Heart right ventricle (tissue), 16 donors: ENCODE measurements around the gene CAMK1D. TPM values are rescaled to one million over a fixed set of nuclear protein-coding genes. Genes with fewer than 3 reads are reported as not detected.
A peak's percentile ranks its signal among the peaks of the same experiment; 100 is the strongest.

Source experiments
- ATAC-seq, 8 donors: fragments of 200-7000 bp; cut with Tn5 transposase; one replicate each; pipeline ENCODE4 v1.9.1; 2020; ENCODE audit warnings: mild to moderate bottlenecking in 8 of 8, moderate library complexity in 8 of 8, moderate number of reproducible peaks in 1 of 8
- DNase-seq, 2 donors: peaks; one replicate each; pipeline ENCODE4 v3.0.0-alpha.2; 2020
- H3K27ac ChIP-seq, 10 donors: fragments of 200-600 bp; sonication (generic) in 2 of 10; one replicate each; pipeline versions ENCODE4 v1.5.0 to v1.8.0; 2020 to 2022; ENCODE audit warnings: mild to moderate bottlenecking in 3 of 10
- H3K27me3 ChIP-seq, 7 donors: fragments of 200-600 bp; one replicate each; pipeline ENCODE4 v1.8.0; 2021 to 2022; ENCODE audit warnings: mild to moderate bottlenecking in 2 of 7
- H3K36me3 ChIP-seq, 9 donors: fragments of 200-600 bp; sonication (generic) in 1 of 9; one replicate each; pipeline versions ENCODE4 v1.5.0 to v1.8.0; 2020 to 2022; ENCODE audit warnings: mild to moderate bottlenecking in 2 of 9
- H3K4me1 ChIP-seq, 9 donors: fragments of 200-600 bp; sonication (generic) in 1 of 9; one replicate each; pipeline versions ENCODE4 v1.5.0 to v1.8.0; 2020 to 2022; ENCODE audit warnings: mild to moderate bottlenecking in 4 of 9
- H3K4me3 ChIP-seq, 10 donors: fragments of 200-600 bp; sonication (generic) in 2 of 10; one replicate each; pipeline versions ENCODE4 v1.5.0 to v1.8.0; 2020 to 2022; ENCODE audit warnings: mild to moderate bottlenecking in 7 of 10, moderate library complexity in 2 of 10
- H3K9me3 ChIP-seq, 11 donors: fragments of 200-600 bp in 10 of 11; sonication (generic) in 2 of 11; one replicate each; pipeline versions ENCODE4 v1.5.0 to v1.8.0; 2013 to 2022; ENCODE audit warnings: mild to moderate bottlenecking in 2 of 11, control low read depth in 1 of 11, moderate library complexity in 1 of 11
- WGBS, 2 donors: extraction: QIAGEN DNeasy Blood & Tissue Kit; methylation state at CpG; one replicate each; pipeline ENCODE4 v1.1.7; 2013; ENCODE audit warnings: inconsistent platforms in 1 of 2; 5-methylcytosine and 5-hydroxymethylcytosine counted together
- intact Hi-C, 10 donors: fragments of 100-400 bp; cut with DNase I; formaldehyde crosslinking; loops; one replicate each; pipeline versions ENCODE4 v1.11.1 to v1.14.2; 2022
- polyA plus RNA-seq, 2 donors: library from polyadenylated mRNA; stranded (reverse); fragments of 200-250 nt; gene quantifications; one replicate each; pipeline ENCODE4 v1.2.3, GENCODE V29; 2013
- total RNA-seq, 10 donors: library from RNA; stranded (reverse); fragmentation: NEBNext Ultra II Directional in 3 of 10; extraction: Animal tissue kit (Norgen Biotek cat#: 25700) in 3 of 10; gene quantifications; one replicate each; pipeline versions ENCODE4 v1.2.1 to v1.2.4, GENCODE V29; 2021 to 2023
- TF ChIP-seq, protein P1 (sequence below), 9 donors: fragments of 200-600 bp; sonication (generic) in 2 of 9; IDR thresholded peaks; one replicate each; pipeline versions ENCODE4 v1.5.0 to v1.8.0; 2021 to 2022; ENCODE audit warnings: antibody characterized with exemption in 9 of 9, mild to moderate bottlenecking in 5 of 9, moderate library complexity in 1 of 9
- donor health status: Arrhythmogenic right ventricular cardiomyopathy.
- donor health status: ischemic (EF 13 %, LVEDD 7.1; RV severe dilation, severe dysfunction).
- donor health status: healthy with polysubstance abuse.
- donor health status: DM: no; HTN: yes; CAD: no.
- donor health status: DM: no; HTN: no; CAD: no.
- donor health status: ischemic (EF 25% LVEDD 6.9; RV normal size, moderate dysfunction).
- donor health status: ischemic (EF 25% LVEDD 5.7; RV mildly dilated, moderate dysfunction).
- donor health status: healthy.
- donor health status: DM: yes; HTN: yes; CAD: no.
- donor health status: Ischemic cardiomyopathy.
- donor health status: ischemic (EF 35%, LVEDD 5.7; RV mildly dilated, moderate dysfunction).
- donor health status: nonischemic (EF 11% LVEDD 7.7; RV severe dilation, severe dysfunction).
- donor health status: DM: yes; HTN: yes; CAD: no.
- donor health status: PGD.
- donor health status: ischemic (EF 29% LVEDD 5.4; RV normal size, mild dysfunction).
- donor health status: nonischemic (EF 23%, LVEDD 6.1; RV moderate dilation, normal function).

The CAMK1D gene
- total and polyA plus RNA-seq, 12 donors = 1.3 to 17.7 (median 2.6) TPM

DNA sequence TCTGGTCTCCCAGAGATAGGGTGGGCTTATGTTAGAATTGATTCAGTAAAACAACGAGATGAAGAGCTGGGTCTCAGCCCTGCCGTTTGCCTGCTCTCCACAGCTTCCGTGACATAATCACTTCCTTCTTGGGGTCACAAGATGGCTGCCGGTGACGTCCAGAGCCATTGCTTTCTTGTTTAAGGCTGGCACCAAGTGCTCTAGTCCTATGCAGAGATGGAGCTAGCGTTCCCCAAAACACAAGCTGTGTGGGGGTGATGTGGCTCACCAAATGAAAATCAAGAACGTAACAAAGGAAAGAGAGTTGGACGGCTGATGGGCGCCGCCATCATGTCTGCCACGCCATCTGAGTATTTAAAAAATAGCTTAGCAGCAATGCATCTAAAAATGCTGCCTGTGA, 296.1 kb downstream of the CAMK1D start:
- intact Hi-C loops = no loop called here
- WGBS, 2 donors = 90 to 91% methylated on average over 11 of the region's 11 CpGs
- Histone ChIP-seq H3K36me3 (no peaks in the 10 kb centered on the region), H3K9me3 (no peaks in the 10 kb centered on the region), H3K4me3 (no peak overlapping the region), H3K27ac (no peak overlapping the region), H3K27me3 (peaks cover 0 to 20% (median 0%) of the 10 kb centered on the region in 7 donors), H3K4me1 (no peaks in the 10 kb centered on the region)
- DNase-seq = no peak
- TF ChIP-seq, protein P1, sequence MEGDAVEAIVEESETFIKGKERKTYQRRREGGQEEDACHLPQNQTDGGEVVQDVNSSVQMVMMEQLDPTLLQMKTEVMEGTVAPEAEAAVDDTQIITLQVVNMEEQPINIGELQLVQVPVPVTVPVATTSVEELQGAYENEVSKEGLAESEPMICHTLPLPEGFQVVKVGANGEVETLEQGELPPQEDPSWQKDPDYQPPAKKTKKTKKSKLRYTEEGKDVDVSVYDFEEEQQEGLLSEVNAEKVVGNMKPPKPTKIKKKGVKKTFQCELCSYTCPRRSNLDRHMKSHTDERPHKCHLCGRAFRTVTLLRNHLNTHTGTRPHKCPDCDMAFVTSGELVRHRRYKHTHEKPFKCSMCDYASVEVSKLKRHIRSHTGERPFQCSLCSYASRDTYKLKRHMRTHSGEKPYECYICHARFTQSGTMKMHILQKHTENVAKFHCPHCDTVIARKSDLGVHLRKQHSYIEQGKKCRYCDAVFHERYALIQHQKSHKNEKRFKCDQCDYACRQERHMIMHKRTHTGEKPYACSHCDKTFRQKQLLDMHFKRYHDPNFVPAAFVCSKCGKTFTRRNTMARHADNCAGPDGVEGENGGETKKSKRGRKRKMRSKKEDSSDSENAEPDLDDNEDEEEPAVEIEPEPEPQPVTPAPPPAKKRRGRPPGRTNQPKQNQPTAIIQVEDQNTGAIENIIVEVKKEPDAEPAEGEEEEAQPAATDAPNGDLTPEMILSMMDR (IDR thresholded peaks at IDR 0.05) = no peak
- no peak for ATAC-seq

DNA sequence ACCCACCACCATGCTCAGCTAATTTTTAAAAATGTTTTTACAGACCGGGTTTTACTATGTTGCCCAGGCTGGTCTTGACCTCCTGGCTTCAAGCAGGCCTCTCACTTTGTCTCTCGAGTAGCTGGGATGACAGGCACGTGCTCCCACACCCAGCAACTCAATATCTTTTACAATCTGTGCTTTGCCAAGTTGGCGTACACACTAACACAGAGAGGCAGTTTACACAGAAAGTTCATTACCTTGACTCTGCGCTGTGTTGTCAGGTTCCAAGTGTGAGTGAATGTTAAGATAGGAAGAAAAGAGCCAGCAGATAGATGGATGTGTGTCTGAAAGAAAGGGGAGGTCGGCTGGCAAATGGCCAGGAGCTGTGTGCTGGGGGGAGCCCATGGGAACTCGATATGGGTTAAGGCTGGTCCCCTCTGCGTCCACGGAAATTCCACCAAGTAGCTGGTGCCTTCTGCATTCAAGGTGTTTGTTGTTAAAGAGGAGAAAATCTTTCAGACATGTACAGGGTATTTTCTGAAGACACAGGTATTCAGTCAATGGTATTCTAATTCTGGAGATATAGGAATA, 299.8 kb downstream of the CAMK1D start:
- 41 to 44% methylated on average over 9 of the region's 9 CpGs for WGBS, 2 donors
- TF ChIP-seq, protein P1 (IDR thresholded peaks at IDR 0.05) = no peak
- no peak for ATAC-seq
- H3K36me3 ChIP-seq = no peaks in the 10 kb centered on the region
- H3K9me3 ChIP-seq = peaks cover 0 to 9% (median 5%) of the 10 kb centered on the region in 11 donors
- H3K4me1 ChIP-seq = no peaks in the 10 kb centered on the region
- intact Hi-C loops = no loop called here
- no peak overlapping the region for H3K4me3 ChIP-seq
- no peak for DNase-seq
- peaks cover 0 to 21% (median 0%) of the 10 kb centered on the region in 7 donors for H3K27me3 ChIP-seq
- H3K27ac ChIP-seq = no peak overlapping the region

DNA sequence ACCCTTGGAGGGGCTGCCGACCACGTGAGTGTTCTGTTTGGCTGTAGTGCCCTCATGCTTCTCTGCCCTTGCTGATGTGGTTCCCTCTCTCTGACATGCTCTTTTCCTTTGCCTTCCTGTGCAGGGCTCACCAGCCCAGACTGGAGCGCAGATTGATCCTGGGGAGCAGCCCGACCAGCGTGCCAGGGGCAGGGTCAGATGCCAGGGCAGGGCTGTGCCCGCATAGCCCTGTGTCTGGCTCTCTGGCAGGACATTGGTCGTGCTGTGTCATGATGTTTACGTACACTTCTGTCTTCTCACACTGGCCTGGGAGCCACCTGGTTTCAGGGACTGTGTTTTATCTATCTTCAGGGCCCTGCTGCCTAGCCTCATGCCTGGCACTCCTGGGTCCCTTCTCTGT, 300.8 kb downstream of the CAMK1D start:
- no peak overlapping the region for H3K27ac ChIP-seq
- H3K4me1 ChIP-seq = no peaks in the 10 kb centered on the region
- WGBS, 2 donors = 70 to 73% methylated on average over 8 of the region's 8 CpGs
- ATAC-seq (peak in 1 of 8 donors; percentile 33), DNase-seq (no peak)
- H3K9me3 ChIP-seq = peaks cover 0 to 19% (median 5%) of the 10 kb centered on the region in 11 donors
- no peaks in the 10 kb centered on the region for H3K36me3 ChIP-seq
- intact Hi-C loops = no loop called here
- no peak overlapping the region for H3K4me3 ChIP-seq
- TF ChIP-seq, protein P1 (IDR thresholded peaks at IDR 0.05) = no peak
- H3K27me3 ChIP-seq = peaks cover 0 to 21% (median 0%) of the 10 kb centered on the region in 7 donors

DNA sequence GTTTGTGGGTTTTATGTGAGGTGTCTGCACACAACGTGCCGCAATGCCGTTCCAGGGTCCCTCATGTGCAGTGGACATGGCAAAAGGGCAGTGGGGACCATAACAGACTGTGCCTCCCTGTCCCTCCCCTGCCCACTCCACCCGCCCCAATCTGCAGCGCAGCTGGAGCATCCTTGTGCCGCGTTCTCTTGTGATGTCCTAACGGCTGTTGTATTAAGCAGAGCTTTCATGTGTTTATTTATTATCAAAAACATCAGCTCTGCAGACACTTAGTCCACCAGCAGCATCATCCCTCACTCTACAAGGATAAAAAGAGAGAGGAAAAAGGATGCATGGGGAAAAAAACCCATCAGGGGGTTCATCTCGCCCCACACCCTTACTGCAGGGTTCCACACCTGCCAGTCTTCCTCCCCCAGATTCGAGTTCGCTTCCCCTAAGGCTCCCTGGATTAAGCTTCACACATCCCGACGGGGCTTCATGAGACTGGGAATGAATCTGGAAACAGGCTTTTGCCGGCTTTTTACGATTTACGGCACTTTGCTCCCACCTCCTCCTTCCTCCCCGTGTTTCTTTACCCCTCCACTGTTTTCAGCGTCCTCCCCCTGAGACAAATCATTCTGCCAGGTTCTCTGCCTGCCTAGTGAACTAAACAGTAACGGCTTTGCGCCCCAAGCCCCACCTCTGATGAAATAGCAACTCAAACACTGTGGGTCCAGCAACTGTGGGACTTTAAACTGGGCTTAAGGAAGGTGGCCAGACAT, 301.4 kb downstream of the CAMK1D start:
- WGBS, 2 donors = 76 to 84% methylated on average over 20 of the region's 20 CpGs
- TF ChIP-seq, protein P1 (IDR thresholded peaks at IDR 0.05) = no peak
- Histone ChIP-seq H3K36me3 (no peaks in the 10 kb centered on the region), H3K27me3 (peaks cover 0 to 21% (median 0%) of the 10 kb centered on the region in 7 donors), H3K27ac (no peak overlapping the region), H3K9me3 (peaks cover 0 to 20% (median 5%) of the 10 kb centered on the region in 11 donors), H3K4me3 (no peak overlapping the region), H3K4me1 (no peaks in the 10 kb centered on the region)
- ATAC-seq (peak in 1 of 8 donors; percentile 13), DNase-seq (no peak)
- intact Hi-C loops = no loop called here
